ENCODE results near the gene WDR37.
"Not testable (repeated sequence)": the region's sequence is repeated elsewhere in the genome, so short reads cannot be mapped to it uniquely, and the experiment has no call there.

Gene WDR37, protein sequence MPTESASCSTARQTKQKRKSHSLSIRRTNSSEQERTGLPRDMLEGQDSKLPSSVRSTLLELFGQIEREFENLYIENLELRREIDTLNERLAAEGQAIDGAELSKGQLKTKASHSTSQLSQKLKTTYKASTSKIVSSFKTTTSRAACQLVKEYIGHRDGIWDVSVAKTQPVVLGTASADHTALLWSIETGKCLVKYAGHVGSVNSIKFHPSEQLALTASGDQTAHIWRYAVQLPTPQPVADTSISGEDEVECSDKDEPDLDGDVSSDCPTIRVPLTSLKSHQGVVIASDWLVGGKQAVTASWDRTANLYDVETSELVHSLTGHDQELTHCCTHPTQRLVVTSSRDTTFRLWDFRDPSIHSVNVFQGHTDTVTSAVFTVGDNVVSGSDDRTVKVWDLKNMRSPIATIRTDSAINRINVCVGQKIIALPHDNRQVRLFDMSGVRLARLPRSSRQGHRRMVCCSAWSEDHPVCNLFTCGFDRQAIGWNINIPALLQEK

DNA sequence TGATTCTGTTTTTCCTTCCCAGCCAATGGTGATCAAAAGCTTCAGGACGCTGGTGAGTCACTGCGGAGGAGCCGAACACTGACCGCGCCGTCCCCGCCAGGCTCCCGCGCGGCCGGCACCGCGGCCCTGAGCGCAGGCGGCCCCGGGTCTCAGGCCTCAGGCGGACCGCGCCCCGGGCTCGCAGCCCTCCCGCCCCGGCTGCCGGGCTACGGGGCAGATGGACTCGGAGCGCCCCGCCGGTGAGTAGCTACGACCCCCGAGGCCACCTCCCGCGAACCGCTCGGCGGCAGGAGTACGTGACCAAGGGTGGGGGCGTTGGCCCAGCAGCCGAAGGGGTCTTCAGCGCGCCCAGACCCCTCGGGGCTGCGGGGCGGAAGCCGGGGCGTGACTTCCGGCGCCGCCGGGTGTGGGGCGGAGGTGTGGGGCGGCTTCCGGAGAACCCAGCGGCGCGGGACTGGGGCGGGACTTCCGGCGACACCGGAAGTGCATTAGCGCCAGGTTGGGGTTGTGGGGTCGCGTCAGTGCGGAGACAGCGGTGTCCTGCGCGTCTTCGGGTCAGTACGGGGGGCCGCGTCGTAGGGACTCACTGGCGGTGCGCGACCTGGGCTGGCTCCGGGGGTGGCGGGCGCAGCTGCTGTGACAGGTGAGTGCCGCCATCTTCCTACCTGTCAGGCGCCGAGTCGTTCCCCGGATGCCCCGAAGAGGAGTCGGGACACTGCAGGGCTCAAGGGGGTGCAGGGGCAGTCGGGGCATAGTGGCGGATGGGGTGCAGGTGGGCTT is at the start of gene WDR37:
Gene WDR37 (plus strand): TSS at position 60 of the 780 bp plus-strand sequence. CDS start 15,771 bp downstream, outside the sequence.
- peak; percentile 76 to 83 (median 80) for DNase-seq (ENCODE audit: low read depth in 2 of 3, low spot score in 2 of 3)

DNA sequence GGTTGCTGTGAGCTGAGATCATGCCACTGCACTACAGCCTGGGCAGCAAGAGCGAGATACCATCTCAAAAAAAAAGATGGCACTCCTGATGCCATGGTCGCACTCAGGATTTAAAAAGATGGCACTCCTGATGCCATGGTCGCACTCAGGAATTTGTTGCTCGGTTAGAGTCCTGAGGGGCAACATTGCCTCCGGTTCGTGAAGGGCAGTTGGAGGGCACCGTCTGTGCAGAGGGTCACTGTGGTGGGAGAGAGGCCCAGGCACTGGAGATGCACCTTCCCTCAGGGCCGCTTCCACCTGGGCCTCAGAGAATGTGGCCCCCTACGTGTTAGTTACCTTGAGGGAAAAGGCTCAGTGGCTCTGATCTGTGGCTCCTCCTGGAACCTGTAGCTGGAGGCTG is 49.6 kb upstream of the WDR37 start:
- DNase-seq (ENCODE audit: low read depth in 2 of 3, low spot score in 2 of 3), result no peak

DNA sequence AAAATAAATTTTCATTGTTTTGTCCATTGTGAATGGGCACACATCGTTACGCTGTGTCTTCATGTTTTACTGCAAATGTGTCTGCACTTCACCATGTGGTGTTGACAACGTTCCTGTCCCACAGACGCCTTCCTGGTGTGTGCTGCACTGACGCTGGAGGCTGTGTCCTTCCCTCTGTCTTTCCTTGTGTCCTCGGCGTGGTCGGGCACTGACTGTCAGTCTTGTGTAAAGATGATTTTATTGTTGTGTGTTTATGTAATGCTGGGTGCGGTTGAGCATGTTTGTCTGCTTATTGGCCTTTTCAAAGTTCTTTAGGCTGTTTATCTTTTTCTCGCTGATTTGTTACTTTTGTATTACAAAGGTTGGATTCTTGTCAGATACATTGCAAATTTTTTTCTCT is 48.6 kb upstream of the WDR37 start:
- no peak for DNase-seq (ENCODE audit: low read depth in 2 of 3, low spot score in 2 of 3)

DNA sequence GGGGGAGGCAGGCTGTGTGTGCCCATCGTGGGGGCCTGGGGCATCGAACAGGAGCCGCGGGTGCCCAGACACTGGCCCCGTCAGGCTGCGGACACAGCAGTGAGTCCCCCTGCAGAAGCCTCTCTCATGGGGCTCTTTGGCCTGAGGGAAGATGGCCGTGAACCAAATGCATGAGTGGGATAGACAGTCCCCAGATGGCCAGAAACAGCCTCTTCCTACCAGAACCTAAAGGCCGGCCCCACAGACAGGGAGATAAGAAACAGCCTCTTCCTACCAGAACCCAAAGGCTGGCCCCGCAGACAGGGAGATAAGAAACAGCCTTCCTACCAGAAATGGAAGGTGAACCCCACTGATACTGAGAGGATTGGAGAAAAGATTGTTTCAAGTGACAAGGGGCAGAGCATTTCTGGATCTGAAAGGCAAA is 47.1 kb upstream of the WDR37 start:
- no peak for DNase-seq (ENCODE audit: low read depth in 2 of 3, low spot score in 2 of 3)

DNA sequence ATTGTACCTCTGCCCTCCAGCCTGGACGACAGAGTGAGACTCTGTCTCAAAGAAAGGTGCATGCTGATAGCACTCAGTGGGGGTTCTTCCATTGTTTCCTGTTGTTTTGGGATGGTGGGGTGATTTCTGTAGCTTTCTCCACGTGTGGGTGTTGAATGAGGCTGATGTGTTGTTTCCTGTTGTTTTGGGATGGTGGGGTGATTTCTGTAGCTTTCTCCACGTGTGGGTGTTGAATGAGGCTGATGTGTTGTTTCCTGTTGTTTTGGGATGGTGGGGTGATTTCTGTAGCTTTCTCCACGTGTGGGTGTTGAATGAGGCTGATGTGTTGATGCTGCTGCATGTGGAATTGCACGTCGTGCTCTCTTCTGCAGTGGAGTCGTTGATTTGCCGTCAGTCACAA is 46.2 kb upstream of the WDR37 start:
- not testable (repeated sequence) for DNase-seq (ENCODE audit: low read depth in 2 of 3, low spot score in 2 of 3)

DNA sequence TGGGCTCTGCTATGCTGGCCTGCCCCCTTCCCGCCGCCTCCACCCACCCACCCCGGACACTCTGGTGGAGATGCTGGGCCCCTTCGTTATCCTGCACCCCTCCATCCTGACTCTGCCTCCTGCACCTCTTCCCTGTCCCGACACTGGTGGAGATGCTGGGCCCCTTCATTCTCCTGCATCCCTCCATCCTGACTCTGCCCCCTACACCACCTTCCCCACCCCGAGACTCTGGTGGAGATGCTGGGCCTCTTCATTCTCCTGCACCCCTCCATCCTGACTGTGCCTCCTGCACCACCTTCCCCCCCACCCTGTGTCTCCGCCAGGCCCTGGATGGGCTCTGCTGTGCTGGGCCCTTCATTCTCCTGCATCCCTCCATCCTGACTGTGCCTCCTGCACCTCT is 45.5 kb upstream of the WDR37 start:
- DNase-seq (ENCODE audit: low read depth in 2 of 3, low spot score in 2 of 3), result no peak

DNA sequence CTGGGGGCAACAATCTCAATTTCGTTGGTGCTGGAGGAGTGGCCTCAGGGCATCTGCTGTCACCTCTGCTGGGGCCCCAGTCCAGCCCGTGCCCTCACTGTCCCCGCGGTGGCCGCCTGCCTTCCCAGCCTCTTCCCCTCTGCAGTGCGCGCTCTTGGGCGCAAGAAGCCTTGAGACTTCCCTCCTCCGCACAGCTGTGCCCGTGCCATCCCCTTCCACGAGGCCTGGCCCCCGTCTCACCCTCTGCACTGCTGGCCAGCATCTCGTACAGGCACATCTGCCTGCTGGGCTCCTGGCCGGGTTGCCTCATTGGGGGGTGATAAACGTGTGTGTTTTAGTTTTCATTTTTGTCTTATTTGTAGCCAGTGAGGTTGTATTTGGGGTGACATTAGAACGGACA is 44.5 kb upstream of the WDR37 start:
- DNase-seq (ENCODE audit: low read depth in 2 of 3, low spot score in 2 of 3), result no peak

DNA sequence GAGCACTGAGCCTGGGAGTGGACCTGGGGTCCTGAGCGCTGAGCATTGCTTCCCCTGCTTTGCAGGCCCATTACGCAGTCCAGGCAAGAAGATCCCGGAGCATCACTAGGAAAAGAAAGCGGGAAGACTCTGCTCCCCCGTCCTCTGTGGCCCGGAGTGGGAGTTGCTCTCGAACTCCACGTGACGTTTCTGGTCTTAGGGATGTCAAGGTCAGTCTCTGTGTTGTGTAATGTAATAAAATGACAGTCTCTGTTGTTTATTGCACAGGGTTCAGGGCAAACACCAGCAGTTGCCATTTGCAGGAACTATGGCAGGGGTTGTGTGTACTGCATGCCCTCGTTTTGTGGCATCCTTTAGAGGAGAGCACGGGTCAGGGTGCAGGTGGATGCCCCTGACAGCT is 40.5 kb upstream of the WDR37 start:
- DNase-seq (ENCODE audit: low read depth in 2 of 3, low spot score in 2 of 3), result no peak

DNA sequence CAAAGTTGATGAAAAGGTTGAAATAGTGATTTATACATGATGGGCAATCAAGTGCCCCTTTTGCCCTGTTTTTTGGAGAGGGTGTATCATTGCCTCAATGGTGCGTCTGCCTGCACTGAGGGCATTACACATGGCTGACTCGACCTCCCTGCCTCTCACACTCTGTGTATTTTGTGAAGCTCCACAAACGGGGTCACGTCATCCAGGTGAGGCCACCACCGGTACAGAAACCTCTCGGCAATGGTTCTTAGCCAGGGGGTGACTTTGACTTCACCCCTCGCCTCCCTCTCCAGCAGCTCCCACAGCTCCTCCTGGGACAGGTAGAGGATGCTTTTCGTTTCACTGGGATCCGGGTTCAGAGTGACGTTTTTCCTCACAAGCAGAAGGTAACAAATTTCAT is 36.8 kb upstream of the WDR37 start:
- DNase-seq (ENCODE audit: low read depth in 2 of 3, low spot score in 2 of 3), result no peak

DNA sequence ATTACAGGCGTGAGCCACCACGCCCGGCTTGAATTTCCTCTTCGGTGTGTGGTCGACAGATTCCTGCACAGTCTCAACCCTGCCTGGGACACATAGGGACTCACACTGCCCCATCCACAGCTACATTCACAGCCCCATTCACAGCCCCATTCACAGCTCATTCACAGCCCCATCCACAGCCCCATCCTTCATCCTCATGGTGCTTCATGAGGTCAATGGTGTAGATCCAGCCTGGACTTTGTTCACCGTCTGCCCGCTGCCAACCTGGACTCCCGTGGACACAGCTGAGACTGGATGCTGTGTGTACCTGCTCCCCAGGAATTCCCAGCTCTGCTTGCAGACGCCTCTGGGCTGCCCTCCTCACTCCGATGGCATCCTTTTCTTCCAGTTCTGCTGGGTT is 35.7 kb upstream of the WDR37 start:
- DNase-seq (ENCODE audit: low read depth in 2 of 3, low spot score in 2 of 3), result no peak

DNA sequence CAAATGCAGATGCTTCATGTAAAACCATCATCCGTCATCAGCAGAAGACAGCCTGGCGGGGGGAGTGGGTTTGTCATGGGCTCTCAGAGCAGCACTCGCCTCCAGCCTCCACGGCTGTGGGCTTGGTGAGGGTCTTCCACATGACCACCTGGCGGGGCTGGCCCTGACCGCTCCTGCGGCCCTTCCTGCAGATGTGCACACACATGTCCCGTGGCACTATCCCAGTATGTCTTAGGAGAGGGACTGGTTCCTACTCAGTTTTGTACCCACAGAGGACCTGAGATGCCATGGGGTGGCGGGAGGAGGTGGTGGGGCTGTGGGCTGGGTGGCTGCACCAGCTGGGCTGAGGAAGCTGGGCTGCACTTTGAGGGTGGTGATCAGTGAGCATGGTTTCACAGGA is 35.2 kb upstream of the WDR37 start:
- no peak for DNase-seq (ENCODE audit: low read depth in 2 of 3, low spot score in 2 of 3)

DNA sequence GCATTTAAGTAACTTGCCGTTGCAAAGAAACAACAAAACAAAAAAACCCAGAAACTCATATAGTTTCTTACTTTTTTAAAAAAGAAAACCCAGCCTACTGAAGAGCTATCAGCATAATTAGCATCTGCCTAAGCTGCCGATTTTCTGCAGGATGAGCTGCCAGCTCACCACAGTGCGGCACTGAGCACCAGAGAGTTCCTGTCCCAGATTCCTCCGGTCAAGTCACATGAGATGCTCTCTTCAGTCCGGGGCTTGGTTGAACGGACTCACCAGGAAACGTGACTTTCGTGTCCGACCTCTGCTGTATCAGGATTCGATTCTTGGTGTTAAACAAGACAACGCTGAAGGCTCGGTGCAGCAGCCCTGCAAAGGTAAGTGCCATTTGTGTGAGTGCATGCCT is 33.8 kb upstream of the WDR37 start:
- no peak for DNase-seq (ENCODE audit: low read depth in 2 of 3, low spot score in 2 of 3)

DNA sequence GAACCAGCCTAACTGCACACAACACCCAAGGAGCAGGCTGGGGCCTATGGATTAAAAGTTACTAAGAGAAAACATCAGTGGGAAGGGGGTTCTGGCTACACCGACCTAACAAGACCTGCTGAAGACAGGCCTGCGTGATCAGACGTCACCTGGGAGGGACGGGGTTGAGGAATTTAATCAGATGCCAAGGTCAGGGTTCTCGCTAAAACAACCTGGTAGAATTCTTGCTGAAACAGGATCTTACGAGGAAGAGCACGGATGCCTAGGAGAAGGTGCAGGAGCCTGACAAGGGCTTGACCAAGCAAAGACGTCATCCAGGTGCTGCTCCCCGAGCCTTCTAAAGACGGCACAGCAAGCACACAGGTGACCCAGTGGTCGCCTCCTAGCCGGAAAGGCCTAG is 32.1 kb upstream of the WDR37 start:
- DNase-seq (ENCODE audit: low read depth in 2 of 3, low spot score in 2 of 3), result no peak

DNA sequence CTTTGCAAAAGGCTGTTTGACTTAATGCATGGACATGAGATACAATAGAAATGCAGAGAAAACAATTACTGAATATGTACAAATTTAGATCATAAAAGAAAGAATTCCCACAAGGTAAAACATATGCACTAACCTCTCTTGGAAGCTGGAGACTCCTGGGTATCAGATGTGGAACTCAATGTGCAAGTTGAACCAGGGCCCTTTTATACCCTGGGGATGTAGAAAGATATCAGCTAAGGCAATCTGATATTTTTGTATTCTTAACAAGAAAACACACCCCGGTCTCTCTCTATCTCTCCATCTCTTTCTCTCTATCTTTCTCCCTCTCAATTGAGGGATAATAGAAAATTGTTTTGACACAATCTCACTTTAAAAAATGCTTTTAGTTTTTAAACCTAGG is 30.5 kb upstream of the WDR37 start, which contains the start of gene IDI2:
Gene IDI2 (minus strand): TSS at position 177 of the 400 bp plus-strand sequence. CDS start 1,136 bp downstream, outside the sequence.
- no peak for DNase-seq (ENCODE audit: low read depth in 2 of 3, low spot score in 2 of 3)

DNA sequence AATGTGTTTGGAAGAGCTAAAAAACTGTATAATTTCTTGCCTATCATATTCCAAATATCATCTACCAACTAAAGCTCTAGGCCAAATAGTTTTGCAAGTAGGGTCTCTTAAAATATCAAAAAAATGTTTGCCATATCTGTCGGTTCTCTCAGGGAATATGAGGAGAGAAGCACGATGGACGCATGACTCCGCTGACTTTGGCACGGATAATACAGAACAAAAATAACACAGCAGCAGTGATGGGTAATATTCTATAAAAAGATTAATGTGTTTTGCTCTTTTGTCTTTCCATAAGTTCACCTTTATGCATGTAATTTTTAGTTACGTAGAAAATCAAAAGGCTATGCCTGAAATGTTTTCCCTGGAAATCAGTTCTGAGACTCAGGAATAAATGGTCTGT is 29.6 kb upstream of the WDR37 start:
- DNase-seq (ENCODE audit: low read depth in 2 of 3, low spot score in 2 of 3), result no peak

DNA sequence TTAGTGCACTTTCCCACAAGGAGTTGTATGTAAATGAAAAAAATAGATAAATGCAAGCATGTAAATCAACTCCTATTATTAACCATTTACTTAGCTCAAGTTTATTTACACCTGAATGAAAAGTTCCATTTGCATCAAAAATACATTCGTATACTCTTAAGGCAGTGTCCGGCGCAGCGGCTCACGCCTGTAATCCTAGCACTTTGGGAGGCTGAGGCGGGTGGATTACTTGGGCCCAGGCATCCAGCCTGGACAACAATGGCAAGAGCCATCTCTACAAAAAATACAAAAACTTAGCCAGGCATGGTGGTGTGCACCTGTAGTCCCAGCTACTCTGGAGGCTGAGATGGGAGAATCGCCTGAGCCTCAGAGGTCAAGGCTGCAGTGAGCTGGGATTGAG is 26.3 kb upstream of the WDR37 start:
- no peak for DNase-seq (ENCODE audit: low read depth in 2 of 3, low spot score in 2 of 3)

DNA sequence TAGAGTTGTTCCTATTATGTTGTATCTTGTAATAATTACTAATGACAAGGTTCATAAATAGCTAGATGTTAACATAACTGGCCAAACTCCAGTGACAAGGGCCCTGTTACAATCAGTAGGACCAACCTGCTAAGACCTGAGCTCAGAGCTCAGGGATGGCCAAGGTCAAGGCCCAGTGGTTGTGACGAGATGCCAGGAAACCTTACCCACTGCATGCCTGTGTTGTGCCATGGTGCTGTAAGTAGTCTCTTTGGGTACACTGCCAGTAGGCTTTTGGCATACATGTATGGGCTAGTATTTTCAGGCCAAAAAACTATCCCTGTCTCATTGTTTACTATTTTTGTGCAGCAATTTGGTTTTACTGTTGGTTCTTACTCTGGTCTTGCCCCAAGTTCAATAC is 22.6 kb upstream of the WDR37 start:
- no peak for DNase-seq (ENCODE audit: low read depth in 2 of 3, low spot score in 2 of 3)

DNA sequence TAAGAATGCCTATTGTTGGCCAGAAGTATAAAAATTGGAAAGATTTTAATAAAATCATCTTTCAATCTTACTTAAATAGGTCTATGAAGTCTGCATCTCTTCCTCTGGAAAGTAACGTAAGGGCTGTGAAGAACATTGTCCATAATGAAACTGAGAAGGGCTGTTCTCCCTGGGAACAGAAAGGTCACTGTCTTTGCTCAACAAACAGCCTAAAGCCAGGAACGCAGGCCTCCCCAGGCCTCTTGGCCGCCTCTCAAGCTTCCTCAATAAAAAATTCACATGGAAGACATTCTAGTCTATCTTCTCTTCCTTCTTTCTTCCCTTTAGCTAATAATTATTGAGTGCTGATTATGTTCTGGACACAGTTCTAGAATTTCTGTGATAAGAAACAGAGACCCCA is 21.4 kb upstream of the WDR37 start:
- DNase-seq (ENCODE audit: low read depth in 2 of 3, low spot score in 2 of 3), result no peak

DNA sequence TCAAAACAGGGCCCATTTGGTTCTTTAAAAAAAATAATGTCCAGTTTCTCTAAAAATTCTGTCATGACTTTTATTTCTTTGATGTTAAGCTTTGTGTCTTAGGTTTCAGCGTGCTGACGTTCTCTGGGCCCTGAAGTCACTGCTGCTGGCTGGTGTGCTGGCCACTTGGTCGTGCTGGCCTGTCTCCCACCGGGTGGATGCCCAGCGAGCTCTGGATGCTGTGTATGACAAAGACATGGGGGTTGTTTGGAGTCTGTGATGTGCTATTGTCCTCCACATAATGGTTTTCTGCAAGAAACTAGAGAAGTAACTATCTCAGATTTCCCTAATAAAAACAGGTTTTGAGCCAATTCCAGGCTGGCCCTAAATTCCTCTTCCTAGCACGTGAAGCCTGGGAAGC is 21.0 kb upstream of the WDR37 start:
- no peak for DNase-seq (ENCODE audit: low read depth in 2 of 3, low spot score in 2 of 3)

DNA sequence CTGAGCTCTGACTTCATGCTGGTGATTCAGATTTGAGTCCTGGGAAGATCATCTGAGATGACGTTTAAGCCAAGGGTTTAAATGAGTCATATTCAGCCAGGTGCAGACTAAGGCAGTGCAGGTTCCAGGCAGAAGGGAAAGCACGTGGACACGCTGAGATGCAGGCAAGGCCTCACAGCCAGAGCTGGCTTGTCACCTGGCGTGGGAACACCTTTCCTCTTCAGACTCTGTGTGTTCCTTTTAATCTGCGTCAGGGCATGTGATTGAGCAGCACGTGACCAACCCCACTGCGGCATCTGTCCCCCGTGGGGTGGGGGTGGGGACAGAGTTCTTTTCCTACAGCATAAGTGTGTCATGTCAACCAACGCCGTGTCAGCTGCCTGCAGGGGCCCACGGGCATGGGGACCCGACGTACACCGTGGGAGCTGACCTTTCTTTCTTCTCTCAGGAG is 19.8 kb upstream of the WDR37 start:
- DNase-seq (ENCODE audit: low read depth in 2 of 3, low spot score in 2 of 3), result no peak

DNA sequence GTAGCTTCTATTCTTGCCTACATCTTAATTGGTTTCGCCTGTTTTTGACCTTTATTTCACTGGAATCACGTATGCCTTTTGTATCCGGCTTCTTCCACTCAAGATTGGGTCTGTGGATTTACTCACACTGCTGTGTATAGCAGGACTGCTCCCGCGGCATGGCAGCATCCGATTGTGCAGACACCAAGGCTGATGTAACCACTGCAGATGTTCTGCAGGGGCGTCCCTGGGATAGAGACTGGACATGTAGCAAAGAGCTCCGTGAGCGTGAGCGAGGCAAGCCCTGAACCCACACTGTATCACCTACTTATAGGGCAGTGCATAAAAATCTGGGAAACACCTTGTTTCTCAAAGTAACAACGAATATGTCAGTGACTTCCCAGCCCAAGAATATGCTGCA is 19.1 kb upstream of the WDR37 start:
- no peak for DNase-seq (ENCODE audit: low read depth in 2 of 3, low spot score in 2 of 3)

DNA sequence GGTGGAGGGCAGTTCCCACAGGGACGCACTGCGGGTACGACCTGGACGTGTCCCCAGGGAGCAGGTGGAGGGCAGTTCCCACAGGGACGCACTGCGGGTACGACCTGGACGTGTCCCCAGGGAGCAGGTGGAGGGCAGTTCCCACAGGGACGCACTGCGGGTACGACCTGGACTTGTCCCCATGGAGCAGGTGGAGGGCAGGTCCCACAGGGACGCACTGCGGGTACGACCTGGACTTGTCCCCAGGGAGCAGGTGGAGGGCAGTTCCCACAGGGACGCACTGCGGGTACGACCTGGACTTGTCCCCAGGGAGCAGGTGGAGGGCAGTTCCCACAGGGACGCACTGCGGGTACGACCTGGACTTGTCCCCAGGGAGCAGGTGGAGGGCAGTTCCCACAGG is 17.4 kb upstream of the WDR37 start:
- not testable (repeated sequence) for DNase-seq (ENCODE audit: low read depth in 2 of 3, low spot score in 2 of 3)

Data from activated CD8-positive, alpha-beta memory T cell treated with anti-CD3 and anti-CD28 coated beads for 48 hours (primary cell).